ENCODE results near the gene RAB6D.
"Not testable (repeated sequence)": the region's sequence is repeated elsewhere in the genome, so short reads cannot be mapped to it uniquely, and the experiment has no call there.

Gene RAB6D

GRCh38 chr2:131363703-131364186 is at the start of gene RAB6D:
Gene RAB6D, minus strand, starts transcription at chr2:131364168. Its CDS starts 448 bp downstream, at chr2:131363720.
- DNase-seq: not testable (repeated sequence)

GRCh38 chr2:131413148-131413747 is 49.3 kb upstream of the RAB6D start:
- DNase-seq: peak; percentile 59

- no peak for DNase-seq
Observed at GRCh38 chr2:131410173-131410572, 46.2 kb upstream of the RAB6D start.

GRCh38 chr2:131408778-131409177 is 44.8 kb upstream of the RAB6D start:
- no peak for DNase-seq

- DNase-seq: no peak
Observed at GRCh38 chr2:131408207-131408606, 44.2 kb upstream of the RAB6D start.

- no peak for DNase-seq
Observed at GRCh38 chr2:131404753-131405152, 40.8 kb upstream of the RAB6D start.

GRCh38 chr2:131402320-131403039 is 38.5 kb upstream of the RAB6D start:
- DNase-seq: no peak

- DNase-seq: no peak
Observed at GRCh38 chr2:131400849-131401248, 36.9 kb upstream of the RAB6D start.

GRCh38 chr2:131400441-131400840 is 36.5 kb upstream of the RAB6D start:
- DNase-seq: not testable (repeated sequence)

GRCh38 chr2:131396209-131396608 is 32.2 kb upstream of the RAB6D start:
- not testable (repeated sequence) for DNase-seq

GRCh38 chr2:131395024-131395645 is 31.2 kb upstream of the RAB6D start:
- not testable (repeated sequence) for DNase-seq

GRCh38 chr2:131394147-131394931 is 30.4 kb upstream of the RAB6D start:
- no peak for DNase-seq

- not testable (repeated sequence) for DNase-seq
Observed at GRCh38 chr2:131391953-131392352, 28.0 kb upstream of the RAB6D start.

GRCh38 chr2:131391471-131391870 is 27.5 kb upstream of the RAB6D start:
- DNase-seq: not testable (repeated sequence)

- DNase-seq: not testable (repeated sequence)
Observed at GRCh38 chr2:131390495-131391130, 26.6 kb upstream of the RAB6D start.

GRCh38 chr2:131389657-131390056 is 25.7 kb upstream of the RAB6D start:
- DNase-seq: no peak

- not testable (repeated sequence) for DNase-seq
Observed at GRCh38 chr2:131388834-131389233, 24.9 kb upstream of the RAB6D start.

GRCh38 chr2:131373111-131373510 is 9.1 kb upstream of the RAB6D start:
- DNase-seq: not testable (repeated sequence)

- DNase-seq: no peak
Observed at GRCh38 chr2:131369954-131370353, 6.0 kb upstream of the RAB6D start.

- DNase-seq: not testable (repeated sequence)
Observed at GRCh38 chr2:131368493-131369066, 4.6 kb upstream of the RAB6D start.

GRCh38 chr2:131367352-131367751 is 3.4 kb upstream of the RAB6D start:
- DNase-seq: no peak

GRCh38 chr2:131366643-131367042 is 2.7 kb upstream of the RAB6D start:
- DNase-seq: no peak
